Stimulated activated CD4-positive, alpha-beta T cell treated with anti-CD3 and anti-CD28 coated beads, Interleukin-4, amount 100 ng/mL, for 48 hours (primary cell): ENCODE measurements around the gene SHQ1.
"Not testable (repeated sequence)": the region's sequence is repeated elsewhere in the genome, so short reads cannot be mapped to it uniquely, and the experiment has no call there.

Experiments used
- DNase-seq, 2 donors: peaks; one replicate each; pipeline ENCODE4 v3.0.0-alpha.2; 2020; ENCODE audit warnings: low read depth in 2 of 2

Gene SHQ1

GRCh38 chr3:72800869-72801268 lies 47.4 kb downstream of the SHQ1 start:
- no peak for DNase-seq

GRCh38 chr3:72798552-72799195 lies 49.6 kb downstream of the SHQ1 start:
- no peak for DNase-seq

- DNase-seq = no peak
Measured at GRCh38 chr3:72797773-72798543, 50.3 kb downstream of the SHQ1 start.

GRCh38 chr3:72794079-72794478 lies 54.2 kb downstream of the SHQ1 start:
- DNase-seq = no peak

GRCh38 chr3:72791161-72791560 lies 57.1 kb downstream of the SHQ1 start:
- no peak for DNase-seq

GRCh38 chr3:72789786-72790185 lies 58.5 kb downstream of the SHQ1 start:
- DNase-seq = no peak

- not testable (repeated sequence) for DNase-seq
Measured at GRCh38 chr3:72788232-72788631, 60.0 kb downstream of the SHQ1 start.

- no peak for DNase-seq
Measured at GRCh38 chr3:72786668-72787067, 61.6 kb downstream of the SHQ1 start.

GRCh38 chr3:72784226-72784625 lies 64.0 kb downstream of the SHQ1 start:
- DNase-seq = no peak

- no peak for DNase-seq
Measured at GRCh38 chr3:72782521-72782920, 65.7 kb downstream of the SHQ1 start.

GRCh38 chr3:72769758-72770540 lies 78.3 kb downstream of the SHQ1 start:
- DNase-seq = no peak

- DNase-seq = no peak
Measured at GRCh38 chr3:72768936-72769335, 79.3 kb downstream of the SHQ1 start.

GRCh38 chr3:72768481-72768880 lies 79.8 kb downstream of the SHQ1 start:
- DNase-seq = no peak

GRCh38 chr3:72768006-72768441 lies 80.2 kb downstream of the SHQ1 start:
- DNase-seq = no peak

- no peak for DNase-seq
Measured at GRCh38 chr3:72766866-72767265, 81.4 kb downstream of the SHQ1 start.

GRCh38 chr3:72763751-72764440 lies 84.3 kb downstream of the SHQ1 start:
- no peak for DNase-seq

GRCh38 chr3:72761410-72761809 lies 86.8 kb downstream of the SHQ1 start:
- no peak for DNase-seq

- no peak for DNase-seq
Measured at GRCh38 chr3:72760225-72760624, 88.0 kb downstream of the SHQ1 start.

GRCh38 chr3:72756900-72757299 lies 91.3 kb downstream of the SHQ1 start:
- peak in 1 of 2 donors; percentile 14 for DNase-seq

- no peak for DNase-seq
Measured at GRCh38 chr3:72754582-72754981, 93.7 kb downstream of the SHQ1 start.

GRCh38 chr3:72753495-72753894 lies 94.8 kb downstream of the SHQ1 start:
- no peak for DNase-seq

- DNase-seq = no peak
Measured at GRCh38 chr3:72750405-72750965, 97.8 kb downstream of the SHQ1 start.
